GM12878 (cell line): ENCODE results near the gene KIRREL1. TPM values are rescaled to one million over a fixed set of nuclear protein-coding genes. Genes with fewer than 3 reads are reported as not detected.

Experiments
- ATAC-seq: fragments of 200-7000 bp; cut with Tn5 transposase; 3 replicates; pipeline ENCODE4 v1.9.1; 2020; ENCODE audit warnings: mild to moderate bottlenecking, moderate library complexity
- BruUV-seq: library from RNA; stranded (reverse); fragments of 400-500 nt; replicated peaks from 2 replicates; lab custom pipeline; 2021; lab: Mats Ljungman, UMichigan
- CTCF ChIA-PET: fragments of 300-600 bp; sonication (Branson Sonifier 250); formaldehyde crosslinking; extraction: SDS; loops from one replicate; lab custom pipeline; 2021; ENCODE audit warnings: inconsistent platforms; lab: Yijun Ruan, JAX
- POLR2A ChIA-PET: fragments of 350-600 bp; formaldehyde crosslinking; extraction: SDS; loops from one replicate; lab custom pipeline; 2021; ENCODE audit warnings: inconsistent platforms; lab: Charles Lee
- RAD21 ChIA-PET: fragments of 300-600 bp; sonication (Branson Sonifier 250); formaldehyde crosslinking; loops from one replicate; lab custom pipeline; 2023; ENCODE audit warnings: antibody characterized with exemption; ENCODE audit not compliant: unreplicated experiment; lab: Charles Lee
- SMC1A ChIA-PET: fragments of 300-600 bp; sonication (Branson Sonifier 250); formaldehyde crosslinking; loops from one replicate; lab custom pipeline; 2023; ENCODE audit not compliant: unreplicated experiment, uncharacterized antibody; lab: Charles Lee
- DNase-seq: peaks from one replicate; pipeline ENCODE4 v3.0.0-alpha.2; 2011; ENCODE audit warnings: low read depth, low spot score
- FAIRE-seq: peaks from 3 replicates; lab custom pipeline; 2011; peaks lifted over from hg19 to GRCh38; lab: Jason Lieb, UNC
- H2AFZ ChIP-seq: 2 replicates; pipeline ENCODE4 v1.6.0; 2011; ENCODE audit warnings: low read depth, low read length, control low read depth; ENCODE audit not compliant: control insufficient read depth
- H3K27ac ChIP-seq: 2 replicates; pipeline ENCODE4 v1.5.1; 2011; ENCODE audit warnings: control low read depth; ENCODE audit not compliant: control insufficient read depth, insufficient read depth
- H3K27me3 ChIP-seq, 2 experiments: replicated peaks in 1 of 2; 2 replicates each; pipeline versions ENCODE4 v1.6.0 to v1.6.1; 2011; ENCODE audit warnings: low read length in 1 of 2; ENCODE audit not compliant: control insufficient read depth in 2 of 2, insufficient read depth in 2 of 2
- H3K36me3 ChIP-seq, 2 experiments: 2 replicates each; pipeline ENCODE4 v1.5.1; 2011; ENCODE audit warnings: low read length in 1 of 2; ENCODE audit not compliant: control insufficient read depth in 2 of 2, insufficient read depth in 2 of 2
- H3K4me1 ChIP-seq: 2 replicates; pipeline ENCODE4 v1.6.1; 2011; ENCODE audit warnings: mild to moderate bottlenecking, low read length, moderate library complexity, mixed read lengths; ENCODE audit not compliant: control insufficient read depth, insufficient read depth
- H3K4me2 ChIP-seq: 2 replicates; pipeline ENCODE4 v1.6.0; 2011; ENCODE audit warnings: control low read depth; ENCODE audit not compliant: control insufficient read depth, insufficient read depth
- H3K4me3 ChIP-seq: fragments of 200-600 bp; sonication (generic); 2 replicates; pipeline ENCODE4 v1.5.1; 2016
- H3K79me2 ChIP-seq: 2 replicates; pipeline ENCODE4 v1.6.0; 2011; ENCODE audit warnings: low read length; ENCODE audit not compliant: control insufficient read depth, insufficient read depth
- H3K9ac ChIP-seq: 2 replicates; pipeline ENCODE4 v1.8.0; 2011; ENCODE audit warnings: low read length, control low read depth, mixed read lengths; ENCODE audit not compliant: control insufficient read depth, insufficient read depth
- H3K9me3 ChIP-seq: replicated peaks from 3 replicates; pipeline ENCODE4 v1.5.1; 2011; ENCODE audit warnings: mild to moderate bottlenecking, low read length; ENCODE audit not compliant: control insufficient read depth, insufficient read depth
- H4K20me1 ChIP-seq: 2 replicates; pipeline ENCODE4 v1.6.0; 2011; ENCODE audit not compliant: control insufficient read depth, insufficient read depth
- CEBPB ChIP-seq, 2 experiments: fragments of 150-350 bp in 1 of 2; IDR thresholded peaks; 2 replicates each; pipeline ENCODE4 v1.6.1; 2012 to 2014; ENCODE audit warnings: low read depth in 2 of 2, low read length in 2 of 2, borderline replicate concordance in 1 of 2, inconsistent platforms in 1 of 2
- HDAC2 ChIP-seq: fragments of 200-600 bp; sonication (generic); IDR thresholded peaks from 2 replicates; pipeline ENCODE4 v1.6.1; 2017
- IKZF1 ChIP-seq: fragments of 450-650 bp; conservative IDR thresholded peaks from 2 replicates; pipeline ENCODE4 v1.6.1; 2017; ENCODE audit warnings: antibody characterized with exemption, mild to moderate bottlenecking
- MEF2A ChIP-seq: IDR thresholded peaks from 2 replicates; pipeline ENCODE4 v1.6.1; 2011; ENCODE audit warnings: low read depth, mild to moderate bottlenecking, low read length, moderate library complexity; ENCODE audit not compliant: insufficient read depth
- MTA2 ChIP-seq: fragments of 450-650 bp; IDR thresholded peaks from 2 replicates; pipeline ENCODE4 v1.6.1; 2016; ENCODE audit warnings: low read depth, mild to moderate bottlenecking, moderate library complexity
- MTA3 ChIP-seq: IDR thresholded peaks from 2 replicates; pipeline ENCODE4 v1.6.1; 2012; ENCODE audit warnings: low read length, inconsistent platforms, borderline replicate concordance
- MYC ChIP-seq: IDR thresholded peaks from 2 replicates; pipeline ENCODE4 v1.6.1; 2011; ENCODE audit warnings: mild to moderate bottlenecking, low read length, moderate library complexity, inconsistent platforms; ENCODE audit not compliant: insufficient read depth, insufficient replicate concordance, insufficient read length, severe bottlenecking
- RAD21 ChIP-seq: IDR thresholded peaks from 2 replicates; pipeline ENCODE4 v1.6.1; 2011; ENCODE audit warnings: mild to moderate bottlenecking, low read depth, low read length, moderate library complexity; ENCODE audit not compliant: insufficient read depth
- RCOR1 ChIP-seq: conservative IDR thresholded peaks from 2 replicates; pipeline ENCODE4 v1.6.1; 2012; ENCODE audit warnings: low read depth, low read length, improper control_type of control experiment
- SRF ChIP-seq, 2 experiments: IDR thresholded peaks; 2 replicates each; pipeline ENCODE4 v1.6.1; 2011; ENCODE audit warnings: low read depth in 2 of 2, low read length in 2 of 2, mild to moderate bottlenecking in 1 of 2, moderate library complexity in 1 of 2
- STAT1 ChIP-seq: fragments of 450-650 bp; conservative IDR thresholded peaks from 2 replicates; pipeline ENCODE4 v1.6.1; 2014; ENCODE audit warnings: antibody characterized with exemption, mild to moderate bottlenecking
- TCF12 ChIP-seq: IDR thresholded peaks from 2 replicates; pipeline ENCODE4 v1.6.1; 2011; ENCODE audit warnings: low read depth, mild to moderate bottlenecking, low read length
- TCF3 ChIP-seq: IDR thresholded peaks from 2 replicates; pipeline ENCODE4 v1.6.1; 2012; ENCODE audit warnings: low read depth, mild to moderate bottlenecking, low read length, borderline replicate concordance; ENCODE audit not compliant: insufficient read depth
- ZNF207 ChIP-seq: fragments of 450-650 bp; IDR thresholded peaks from 2 replicates; pipeline ENCODE4 v1.6.1; 2014; ENCODE audit warnings: antibody characterized with exemption, mild to moderate bottlenecking, borderline replicate concordance
- WGBS: methylation state at CpG from one replicate; pipeline ENCODE4 v1.1.6; 2016; ENCODE audit warnings: low lambda C conversion rate; ENCODE audit not compliant: insufficient replicate concordance, insufficient coverage; ENCODE audit errors: missing lambda C conversion rate; 5-methylcytosine and 5-hydroxymethylcytosine counted together
- in situ Hi-C: fragments of 300-500 bp; cut with MboI; formaldehyde crosslinking; loops from 9 replicates; pipeline ENCODE4 v1.14.3; 2018; ENCODE audit warnings: mixed read lengths
- intact Hi-C: fragments of 100-400 bp; cut with micrococcal nuclease; formaldehyde crosslinking; loops from one replicate; pipeline ENCODE4 v1.14.2; 2022; ENCODE audit not compliant: unreplicated experiment
- polyA plus RNA-seq, 11 experiments: library from polyadenylated mRNA; depleted of rRNA in 4 of 11; unstranded in 6 of 11; stranded (reverse) in 5 of 11; fragments of >200 nt; fragmentation: Nextera tagmentation in 4 of 11; fragmentation: Illumina TruSeq in 1 of 11; extraction: Ambion mirVana in 4 of 11; extraction: Trizol in 1 of 11; gene quantifications; 1 replicate in 1 of 11; 2 replicates in 10 of 11; pipeline versions ENCODE4 v1.2.1 to v1.2.3, GENCODE V29; 2011 to 2016; ENCODE audit warnings: inconsistent platforms in 2 of 11, missing spikeins in 2 of 11, low read depth in 1 of 11
- total RNA-seq, 4 experiments: library from RNA; depleted of rRNA in 3 of 4; stranded (reverse); fragments of >200 nt in 3 of 4; fragmentation: Illumina TruSeq in 1 of 4; extraction: Trizol in 1 of 4; gene quantifications; 2 replicates each; pipeline versions ENCODE4 v1.2.1 to v1.2.3, GENCODE V29; 2013 to 2021
- TF ChIP-seq, protein P1 (sequence below): fragments of 450-650 bp; IDR thresholded peaks from 2 replicates; pipeline ENCODE4 v1.6.1; 2017; ENCODE audit warnings: mild to moderate bottlenecking, low read depth, inconsistent platforms; ENCODE audit not compliant: poor library complexity, severe bottlenecking

The KIRREL1 gene
- total and polyA plus RNA-seq, 10 of the 15 experiments (the other 5 are each of a cell fraction or from before 2014, with no cell fraction given): 0.15 TPM; not detected in 9

DNA sequence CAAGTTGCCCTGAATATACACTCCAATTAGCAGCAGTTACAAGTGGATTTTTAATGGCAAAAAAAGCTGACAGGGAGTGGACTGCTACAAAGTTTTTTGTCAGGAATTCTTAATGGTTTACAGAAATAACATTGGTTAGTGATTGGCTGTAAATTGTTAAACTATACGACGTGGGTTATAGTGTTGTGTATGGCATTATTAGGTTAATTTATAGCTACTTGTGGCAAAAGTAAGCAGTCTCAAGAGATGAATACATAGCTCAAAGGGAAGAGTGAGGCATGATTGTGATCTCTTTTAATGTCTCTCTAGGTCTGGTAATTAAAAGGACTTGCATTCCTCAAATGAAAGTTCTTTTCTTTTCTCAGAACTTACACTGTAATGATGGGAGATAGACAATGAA is 111.4 kb downstream of the KIRREL1 start:
- FAIRE-seq (no peak), DNase-seq (no peak), ATAC-seq (no peak)
- Histone ChIP-seq H3K4me1 (no peaks in the 10 kb centered on the region), H3K27me3 (no peaks in the 10 kb centered on the region; a peak in 1 of 4 replicates), H3K9ac (no peak overlapping the region), H3K36me3 (no peaks in the 10 kb centered on the region), H3K4me3 (no peak overlapping the region), H2AFZ (no peak overlapping the region), H3K4me2 (no peak overlapping the region), H4K20me1 (no peaks in the 10 kb centered on the region), H3K79me2 (no peaks in the 10 kb centered on the region), H3K9me3 (no peaks in the 10 kb centered on the region), H3K27ac (no peak overlapping the region)
- ChIA-PET POLR2A (interaction anchor here (0.5 kb wide), 1 partner anchor 13 kb away, joined by 3 read pairs; no protein-coding TSS in a partner anchor), CTCF (interaction anchor here (0.6 to 1.9 kb wide), 6 partner anchors 9 to 702 kb away, joined by 3 to 7 read pairs (median 4); no protein-coding TSS in a partner anchor), RAD21 (no interaction called here), SMC1A (interaction anchor here (1.5 to 1.8 kb wide), 2 partner anchors 16 to 20 kb away, joined by 3 to 4 read pairs; no protein-coding TSS in a partner anchor)
- 41% methylated on average over 2 of the region's 2 CpGs for WGBS
- BruUV-seq: no TSS peak
- in situ Hi-C loops (no loop called here), intact Hi-C loops (no loop called here)
- TF ChIP-seq HDAC2 (no peak), TCF3 (no peak), RAD21 (no peak), MYC (no peak), SRF (IDR thresholded peaks at IDR 0.05; ENCODE audit: low read depth in 2 of 2, low read length in 2 of 2) (no peak)

- SMC1A ChIA-PET: interaction anchor here (1.5 to 1.8 kb wide), 2 partner anchors 15 to 19 kb away, joined by 3 to 4 read pairs; no protein-coding TSS in a partner anchor
- RAD21 ChIA-PET: no interaction called here
- Histone ChIP-seq H4K20me1 (no peaks in the 10 kb centered on the region), H3K4me3 (no peak overlapping the region), H3K4me1 (no peaks in the 10 kb centered on the region), H3K4me2 (no peak overlapping the region), H3K9me3 (no peaks in the 10 kb centered on the region), H3K9ac (no peak overlapping the region), H3K27me3 (no peaks in the 10 kb centered on the region; a peak in 1 of 4 replicates), H3K79me2 (no peaks in the 10 kb centered on the region), H3K27ac (no peak overlapping the region), H3K36me3 (no peaks in the 10 kb centered on the region), H2AFZ (no peak overlapping the region)
- no TSS peak for BruUV-seq
- CTCF ChIA-PET: interaction anchor here (0.7 to 2.3 kb wide), 4 partner anchors 10 to 19 kb away, joined by 3 to 10 read pairs (median 6); no protein-coding TSS in a partner anchor
- DNase-seq: no peak
- 6% methylated on average over 9 of the region's 9 CpGs for WGBS
- POLR2A ChIA-PET: no interaction called here
- intact Hi-C loops: no loop called here
- ATAC-seq: no peak
- no peak for FAIRE-seq
- in situ Hi-C loops: no loop called here
- TF ChIP-seq MTA2: no peak
- no peak for TF ChIP-seq IKZF1
- no peak for TF ChIP-seq TCF12
- no peak for TF ChIP-seq MEF2A
- TF ChIP-seq ZNF207: no peak
- no peak for TF ChIP-seq CEBPB (IDR thresholded peaks at IDR 0.05; ENCODE audit: borderline replicate concordance in 1 of 2, low read depth in 2 of 2, low read length in 2 of 2)
- no peak for TF ChIP-seq RCOR1
- TF ChIP-seq, protein P1, sequence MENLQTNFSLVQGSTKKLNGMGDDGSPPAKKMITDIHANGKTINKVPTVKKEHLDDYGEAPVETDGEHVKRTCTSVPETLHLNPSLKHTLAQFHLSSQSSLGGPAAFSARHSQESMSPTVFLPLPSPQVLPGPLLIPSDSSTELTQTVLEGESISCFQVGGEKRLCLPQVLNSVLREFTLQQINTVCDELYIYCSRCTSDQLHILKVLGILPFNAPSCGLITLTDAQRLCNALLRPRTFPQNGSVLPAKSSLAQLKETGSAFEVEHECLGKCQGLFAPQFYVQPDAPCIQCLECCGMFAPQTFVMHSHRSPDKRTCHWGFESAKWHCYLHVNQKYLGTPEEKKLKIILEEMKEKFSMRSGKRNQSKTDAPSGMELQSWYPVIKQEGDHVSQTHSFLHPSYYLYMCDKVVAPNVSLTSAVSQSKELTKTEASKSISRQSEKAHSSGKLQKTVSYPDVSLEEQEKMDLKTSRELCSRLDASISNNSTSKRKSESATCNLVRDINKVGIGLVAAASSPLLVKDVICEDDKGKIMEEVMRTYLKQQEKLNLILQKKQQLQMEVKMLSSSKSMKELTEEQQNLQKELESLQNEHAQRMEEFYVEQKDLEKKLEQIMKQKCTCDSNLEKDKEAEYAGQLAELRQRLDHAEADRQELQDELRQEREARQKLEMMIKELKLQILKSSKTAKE: no peak
- TF ChIP-seq STAT1: no peak
- no peak for TF ChIP-seq MTA3
Observed at GRCh38 chr1:158105352-158106095, 112.1 kb downstream of the KIRREL1 start.
